CD14-positive monocyte (primary cell): ENCODE measurements around the gene CNNM1. TPM values are rescaled to one million over a fixed set of nuclear protein-coding genes. Genes with fewer than 3 reads are reported as not detected.

Experiments
- DNase-seq, 3 donors: peaks; one replicate each; pipeline ENCODE4 v3.0.0-alpha.2; 2011 to 2022
- H2AFZ ChIP-seq: 2 replicates; pipeline ENCODE4 v1.6.0; 2012; ENCODE audit warnings: mild to moderate bottlenecking, low read depth, low read length, inconsistent platforms; ENCODE audit not compliant: insufficient read depth, poor library complexity, severe bottlenecking
- H3K27ac ChIP-seq, 2 donors: 1 replicate in 1 of 2; 2 replicates in 1 of 2; pipeline ENCODE4 v1.5.1; 2012 to 2013; ENCODE audit warnings: low read length in 2 of 2, control low read depth in 1 of 2, inconsistent platforms in 1 of 2, low read depth in 1 of 2, mild to moderate bottlenecking in 1 of 2
- H3K27me3 ChIP-seq, 2 donors: one replicate each; pipeline versions ENCODE4 v1.6.0 to v1.6.1; 2011 to 2013; ENCODE audit warnings: low read length in 2 of 2; ENCODE audit not compliant: control insufficient read depth in 2 of 2, insufficient read depth in 2 of 2
- H3K36me3 ChIP-seq, 2 donors: replicated peaks in 1 of 2; 1 replicate in 1 of 2; 2 replicates in 1 of 2; pipeline versions ENCODE4 v1.5.1 to v1.6.1; 2012 to 2013; ENCODE audit warnings: low read length in 2 of 2, control low read depth in 1 of 2, inconsistent platforms in 1 of 2, mild to moderate bottlenecking in 1 of 2; ENCODE audit not compliant: insufficient read depth in 2 of 2, control insufficient read depth in 1 of 2
- H3K4me1 ChIP-seq, 2 donors: 1 replicate in 1 of 2; 2 replicates in 1 of 2; pipeline versions ENCODE4 v1.5.1 to v1.6.1; 2012 to 2013; ENCODE audit warnings: low read length in 2 of 2, control low read depth in 1 of 2, inconsistent platforms in 1 of 2, mild to moderate bottlenecking in 1 of 2, moderate library complexity in 1 of 2; ENCODE audit not compliant: insufficient read depth in 2 of 2, control insufficient read depth in 1 of 2
- H3K4me2 ChIP-seq: replicated peaks from 2 replicates; pipeline ENCODE3; 2012; ENCODE audit warnings: low read length, moderate library complexity, mild to moderate bottlenecking; ENCODE audit not compliant: poor library complexity, severe bottlenecking; ENCODE audit errors: extremely low read depth
- H3K4me3 ChIP-seq, 3 experiments: fragments of 200-600 bp in 1 of 3; sonication (generic) in 1 of 3; replicated peaks in 1 of 3; 1 replicate in 2 of 3; 2 replicates in 1 of 3; pipeline ENCODE4 v1.5.1; 2011 to 2013; ENCODE audit warnings: low read length in 3 of 3, mild to moderate bottlenecking in 3 of 3, control low read depth in 2 of 3, low read depth in 2 of 3, inconsistent platforms in 1 of 3, moderate library complexity in 1 of 3
- H3K79me2 ChIP-seq: 2 replicates; pipeline ENCODE4 v1.6.0; 2012; ENCODE audit warnings: mild to moderate bottlenecking, control low read depth, inconsistent platforms, low read length, moderate library complexity; ENCODE audit not compliant: insufficient read depth
- H3K9ac ChIP-seq: 2 replicates; pipeline ENCODE4 v1.6.0; 2017; ENCODE audit warnings: low read length, mild to moderate bottlenecking; ENCODE audit not compliant: insufficient read depth, poor library complexity, severe bottlenecking
- H3K9me3 ChIP-seq, 2 donors: replicated peaks in 1 of 2; 1 replicate in 1 of 2; 2 replicates in 1 of 2; pipeline versions ENCODE4 v1.5.1 to v1.6.1; 2012 to 2013; ENCODE audit warnings: low read length in 2 of 2, control low read depth in 1 of 2; ENCODE audit not compliant: control insufficient read depth in 1 of 2, insufficient read depth in 1 of 2
- H4K20me1 ChIP-seq: 2 replicates; pipeline ENCODE4 v1.6.0; 2012; ENCODE audit warnings: mild to moderate bottlenecking, low read length, control low read depth, moderate library complexity; ENCODE audit not compliant: insufficient read depth
- H3K27ac Mint-ChIP-seq, 7 donors: one replicate each; pipeline ENCODE4 v1.8.0; 2020; ENCODE audit warnings: mild to moderate bottlenecking in 7 of 7, mixed read lengths in 7 of 7, moderate library complexity in 6 of 7, inconsistent platforms in 2 of 7
- H3K27me3 Mint-ChIP-seq, 3 donors: one replicate each; pipeline ENCODE4 v1.8.0; 2021 to 2022; ENCODE audit warnings: low read depth in 3 of 3, mild to moderate bottlenecking in 3 of 3, mixed read lengths in 3 of 3, moderate library complexity in 3 of 3, inconsistent platforms in 1 of 3
- H3K36me3 Mint-ChIP-seq, 2 donors: one replicate each; pipeline ENCODE4 v1.8.0; 2020; ENCODE audit warnings: mixed read lengths in 2 of 2, inconsistent platforms in 1 of 2, mild to moderate bottlenecking in 1 of 2
- H3K4me1 Mint-ChIP-seq: one replicate; pipeline ENCODE4 v1.8.0; 2020; ENCODE audit warnings: mild to moderate bottlenecking, mixed read lengths
- H3K4me3 Mint-ChIP-seq, 2 donors: one replicate each; pipeline ENCODE4 v1.8.0; 2020; ENCODE audit warnings: mild to moderate bottlenecking in 2 of 2, mixed read lengths in 2 of 2, moderate library complexity in 1 of 2
- H3K9me3 Mint-ChIP-seq, 7 donors: one replicate each; pipeline ENCODE4 v1.8.0; 2020 to 2022; ENCODE audit warnings: mixed read lengths in 7 of 7, mild to moderate bottlenecking in 6 of 7, moderate library complexity in 6 of 7, inconsistent platforms in 2 of 7
- WGBS: methylation state at CpG from one replicate; pipeline ENCODE4 v1.1.5; 2013; ENCODE audit warnings: missing lambda C conversion rate; ENCODE audit not compliant: insufficient coverage; 5-methylcytosine and 5-hydroxymethylcytosine counted together
- intact Hi-C, 2 donors: fragments of 100-400 bp; cut with micrococcal nuclease; formaldehyde crosslinking; loops; one replicate each; pipeline versions ENCODE4 v1.15.0 to v1.15.1; 2023
- polyA plus RNA-seq, 3 donors: library from polyadenylated mRNA; depleted of rRNA in 1 of 3; unstranded in 2 of 3; stranded (reverse) in 1 of 3; fragments of 300-500 nt in 2 of 3; fragments of >200 nt in 1 of 3; fragmentation: Illumina TruSeq in 2 of 3; gene quantifications; 1 replicate in 2 of 3; 2 replicates in 1 of 3; pipeline ENCODE4 v1.2.3, GENCODE V29; 2012 to 2021
- TF ChIP-seq, protein P1 (sequence below): fragments of 200-600 bp; IDR thresholded peaks from one replicate; pipeline ENCODE4 v1.8.0; 2022; ENCODE audit warnings: antibody characterized with exemption, mild to moderate bottlenecking

Gene CNNM1
- polyA plus RNA-seq, 3 donors = not detected

DNA sequence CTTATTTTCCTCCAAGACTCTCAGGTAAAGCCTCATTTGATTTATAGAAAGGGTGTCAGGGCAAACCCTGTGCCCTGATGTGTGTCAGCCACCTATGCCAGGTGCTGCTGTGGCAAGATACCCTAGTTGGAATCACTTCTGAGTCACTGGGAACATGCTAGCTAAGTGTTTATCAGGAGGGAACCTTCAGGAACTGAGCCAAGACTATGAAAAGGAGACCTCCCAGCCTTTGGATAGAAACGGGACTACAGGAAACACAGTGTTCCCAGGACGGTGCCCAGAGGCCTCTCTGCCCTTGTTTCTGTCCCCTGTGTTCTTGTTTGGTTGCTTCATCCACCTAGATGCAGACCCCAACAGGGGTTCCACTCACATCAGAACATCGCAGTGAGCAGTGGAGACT is 28.5 kb downstream of the CNNM1 start:
- Histone ChIP-seq H3K9ac (no peak overlapping the region), H3K4me3 (no peak overlapping the region), H4K20me1 (no peaks in the 10 kb centered on the region), H3K27ac (no peak overlapping the region), H3K36me3 (no peaks in the 10 kb centered on the region), H3K4me2 (no peak overlapping the region), H3K27me3 (no peaks in the 10 kb centered on the region), H2AFZ (no peak overlapping the region), H3K79me2 (no peaks in the 10 kb centered on the region), H3K9me3 (no peaks in the 10 kb centered on the region), H3K4me1 (no peaks in the 10 kb centered on the region)
- H3K4me3 Mint-ChIP-seq = no peak overlapping the region
- H3K4me1 Mint-ChIP-seq = peaks cover 1% of the 10 kb centered on the region
- H3K36me3 Mint-ChIP-seq = no peaks in the 10 kb centered on the region
- H3K27ac Mint-ChIP-seq = no peak overlapping the region
- H3K27me3 Mint-ChIP-seq = peaks cover under 1 to 10% (median 2%) of the 10 kb centered on the region in 3 donors
- intact Hi-C loops = no loop called here
- no peak for DNase-seq
- WGBS = 72% methylated on average over 3 of the region's 3 CpGs
- H3K9me3 Mint-ChIP-seq = peaks cover 0 to 1% (median 0%) of the 10 kb centered on the region in 7 donors
- TF ChIP-seq, protein P1, sequence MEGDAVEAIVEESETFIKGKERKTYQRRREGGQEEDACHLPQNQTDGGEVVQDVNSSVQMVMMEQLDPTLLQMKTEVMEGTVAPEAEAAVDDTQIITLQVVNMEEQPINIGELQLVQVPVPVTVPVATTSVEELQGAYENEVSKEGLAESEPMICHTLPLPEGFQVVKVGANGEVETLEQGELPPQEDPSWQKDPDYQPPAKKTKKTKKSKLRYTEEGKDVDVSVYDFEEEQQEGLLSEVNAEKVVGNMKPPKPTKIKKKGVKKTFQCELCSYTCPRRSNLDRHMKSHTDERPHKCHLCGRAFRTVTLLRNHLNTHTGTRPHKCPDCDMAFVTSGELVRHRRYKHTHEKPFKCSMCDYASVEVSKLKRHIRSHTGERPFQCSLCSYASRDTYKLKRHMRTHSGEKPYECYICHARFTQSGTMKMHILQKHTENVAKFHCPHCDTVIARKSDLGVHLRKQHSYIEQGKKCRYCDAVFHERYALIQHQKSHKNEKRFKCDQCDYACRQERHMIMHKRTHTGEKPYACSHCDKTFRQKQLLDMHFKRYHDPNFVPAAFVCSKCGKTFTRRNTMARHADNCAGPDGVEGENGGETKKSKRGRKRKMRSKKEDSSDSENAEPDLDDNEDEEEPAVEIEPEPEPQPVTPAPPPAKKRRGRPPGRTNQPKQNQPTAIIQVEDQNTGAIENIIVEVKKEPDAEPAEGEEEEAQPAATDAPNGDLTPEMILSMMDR = no peak

DNA sequence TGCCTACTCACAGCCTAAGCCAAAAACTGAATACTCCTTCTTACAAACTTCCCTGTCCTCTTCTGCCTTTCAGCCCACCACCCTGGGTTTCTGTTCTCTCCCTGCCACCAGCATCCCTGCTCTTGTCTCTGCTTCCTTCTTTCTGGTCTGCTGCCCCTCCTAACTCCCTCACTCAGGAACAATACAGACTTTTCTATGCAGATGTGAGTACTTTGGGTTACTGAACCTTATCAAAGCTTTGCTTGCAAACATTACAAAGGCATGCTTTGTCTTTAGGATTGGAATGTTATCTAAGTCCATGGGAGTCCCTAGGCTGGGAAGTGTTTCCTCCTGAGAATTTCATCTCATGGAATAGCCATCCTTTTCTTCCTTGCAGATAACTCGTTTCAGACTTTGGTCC is 28.9 kb downstream of the CNNM1 start:
- H3K9me3 Mint-ChIP-seq = peaks cover 0 to 1% (median 0%) of the 10 kb centered on the region in 7 donors

More for the DNA sequence above, 28.9 kb downstream of the CNNM1 start:
- H2AFZ ChIP-seq = no peak overlapping the region
- H3K27ac Mint-ChIP-seq = no peak overlapping the region
- no peak overlapping the region for H3K27ac ChIP-seq
- H3K4me3 Mint-ChIP-seq = no peak overlapping the region
- no peaks in the 10 kb centered on the region for H3K79me2 ChIP-seq
- peaks cover 0 to 10% (median 2%) of the 10 kb centered on the region in 3 donors for H3K27me3 Mint-ChIP-seq
- no peaks in the 10 kb centered on the region for H3K36me3 ChIP-seq
- H3K4me1 Mint-ChIP-seq = peaks cover 1% of the 10 kb centered on the region
- H3K36me3 Mint-ChIP-seq = no peaks in the 10 kb centered on the region
- intact Hi-C loops = no loop called here
- no peak overlapping the region for H3K9ac ChIP-seq
- H3K4me3 ChIP-seq = no peak overlapping the region
- TF ChIP-seq, protein P1 = no peak
- no peaks in the 10 kb centered on the region for H3K27me3 ChIP-seq
- no peak for DNase-seq
- H3K9me3 ChIP-seq = no peaks in the 10 kb centered on the region
- H3K4me1 ChIP-seq = no peaks in the 10 kb centered on the region
- H3K4me2 ChIP-seq = no peak overlapping the region
- no CpG with 5 or more reads among the region's 1 CpG for WGBS
- H4K20me1 ChIP-seq = no peaks in the 10 kb centered on the region
